PC-9 (cell line): ENCODE measurements around the gene GPD1L. TPM values are rescaled to one million over a fixed set of nuclear protein-coding genes. Genes with fewer than 3 reads are reported as not detected.
"Not testable (repeated sequence)": the region's sequence is repeated elsewhere in the genome, so short reads cannot be mapped to it uniquely, and the experiment has no call there.

ENCODE experiments used
- BruUV-seq: library from RNA; stranded (reverse); fragments of 400-500 nt; replicated peaks from 2 replicates; lab custom pipeline; 2021; lab: Mats Ljungman, UMichigan
- CTCF ChIA-PET: fragments of 300-600 bp; sonication (Branson Sonifier 250); formaldehyde crosslinking; loops from one replicate; lab custom pipeline; 2022; ENCODE audit warnings: antibody characterized with exemption; lab: Charles Lee
- POLR2A ChIA-PET: fragments of 300-600 bp; sonication (Branson Sonifier 250); formaldehyde crosslinking; loops from one replicate; lab custom pipeline; 2022; ENCODE audit warnings: antibody characterized with exemption; ENCODE audit not compliant: unreplicated experiment; lab: Charles Lee
- DNase-seq, 2 experiments: peaks; one replicate each; pipeline versions ENCODE4 v3.0.0 to v3.0.0-alpha.2; 2015 to 2022; ENCODE audit warnings: mixed read lengths in 1 of 2
- H2AFZ ChIP-seq: fragments of 200-600 bp; sonication (generic); 2 replicates; pipeline ENCODE4 v1.8.1; 2017; ENCODE audit warnings: antibody characterized with exemption
- H3F3A ChIP-seq: fragments of 200-600 bp; sonication (generic); 2 replicates; pipeline ENCODE4 v1.8.1; 2017; ENCODE audit warnings: antibody characterized with exemption, mild to moderate bottlenecking, low read depth; ENCODE audit not compliant: insufficient read depth
- H3K27ac ChIP-seq: fragments of 200-600 bp; sonication (generic); 2 replicates; pipeline ENCODE4 v1.6.1; 2016; ENCODE audit warnings: mixed run types
- H3K27me3 ChIP-seq: fragments of 200-600 bp; sonication (generic); 2 replicates; pipeline ENCODE4 v1.6.1; 2016; ENCODE audit warnings: low read depth, mixed run types; ENCODE audit not compliant: insufficient read depth
- H3K36me3 ChIP-seq: fragments of 200-600 bp; sonication (generic); 2 replicates; pipeline ENCODE4 v1.6.1; 2016; ENCODE audit warnings: low read depth, mixed run types
- H3K4me1 ChIP-seq: fragments of 200-600 bp; sonication (generic); replicated peaks from 2 replicates; pipeline ENCODE4 v1.6.1; 2016; ENCODE audit warnings: mixed run types; ENCODE audit not compliant: insufficient read depth
- H3K4me2 ChIP-seq: fragments of 200-600 bp; sonication (generic); 2 replicates; pipeline ENCODE4 v1.6.1; 2017; ENCODE audit warnings: mixed run types
- H3K4me3 ChIP-seq: fragments of 200-600 bp; sonication (generic); 2 replicates; pipeline ENCODE4 v1.6.1; 2016; ENCODE audit warnings: mixed run types
- H3K79me2 ChIP-seq: fragments of 200-600 bp; sonication (generic); 2 replicates; pipeline ENCODE4 v1.6.1; 2017; ENCODE audit warnings: low read depth, mixed run types
- H3K9me2 ChIP-seq: fragments of 200-600 bp; sonication (generic); 2 replicates; pipeline ENCODE4 v1.8.1; 2017; ENCODE audit warnings: mild to moderate bottlenecking; ENCODE audit not compliant: insufficient read depth
- H3K9me3 ChIP-seq: fragments of 200-600 bp; sonication (generic); 2 replicates; pipeline ENCODE4 v1.8.1; 2016; ENCODE audit warnings: low read depth; ENCODE audit not compliant: insufficient read depth
- H4K20me1 ChIP-seq: fragments of 200-600 bp; sonication (generic); 2 replicates; pipeline ENCODE4 v1.8.1; 2017; ENCODE audit not compliant: insufficient read depth
- CTCF ChIP-seq: fragments of 200-600 bp; sonication (generic); conservative IDR thresholded peaks from 2 replicates; pipeline ENCODE4 v1.6.1; 2017; ENCODE audit warnings: mixed run types, antibody characterized with exemption, mild to moderate bottlenecking, moderate library complexity
- EZH2 ChIP-seq: fragments of 200-600 bp; sonication (generic); IDR thresholded peaks from 2 replicates; pipeline ENCODE4 v1.8.0; 2017; ENCODE audit warnings: antibody characterized with exemption, low read depth
- intact Hi-C: fragments of 100-400 bp; cut with micrococcal nuclease; formaldehyde crosslinking; loops from one replicate; pipeline ENCODE4 v1.10.0; 2022; ENCODE audit not compliant: unreplicated experiment
- total RNA-seq: library from RNA; stranded (reverse); gene quantifications from 2 replicates; pipeline ENCODE4 v1.2.3, GENCODE V29; 2021

The GPD1L gene
- total RNA-seq, 1 experiment from 2014 or later, result 10.3 TPM

- no peak for DNase-seq
- Histone ChIP-seq H3K4me2 (no peak overlapping the region), H3K27me3 (no peaks in the 10 kb centered on the region), H3F3A (no peaks in the 10 kb centered on the region), H3K9me2 (no peaks in the 10 kb centered on the region), H3K36me3 (no peaks in the 10 kb centered on the region), H4K20me1 (no peaks in the 10 kb centered on the region), H3K4me1 (no peaks in the 10 kb centered on the region), H3K9me3 (no peaks in the 10 kb centered on the region), H2AFZ (no peak overlapping the region), H3K27ac (no peak overlapping the region), H3K4me3 (no peak overlapping the region), H3K79me2 (no peaks in the 10 kb centered on the region)
- ChIA-PET POLR2A (no interaction called here), CTCF (no interaction called here)
- no peak for TF ChIP-seq EZH2
- no peak for TF ChIP-seq CTCF
- BruUV-seq, result no TSS peak
- intact Hi-C loops, result no loop called here
Measured at GRCh38 chr3:32066686-32067085, 39.7 kb upstream of the GPD1L start.

- peaks cover 11% of the 10 kb centered on the region for H3F3A ChIP-seq
- CTCF ChIA-PET, POLR2A ChIA-PET: not testable (repeated sequence)
Measured at GRCh38 chr3:32074194-32074593, 32.2 kb upstream of the GPD1L start.

GRCh38 chr3:32076566-32076965 lies 29.9 kb upstream of the GPD1L start:
- H3K36me3 ChIP-seq, result no peaks in the 10 kb centered on the region
- no TSS peak for BruUV-seq
- peak in 1 of 2 experiments; percentile 42 for DNase-seq
- POLR2A ChIA-PET, result no interaction called here
- H3K4me1 ChIP-seq, result 0 out of 2 replicates have a peak, but pooled peaks cover 8% of the 10 kb centered on the region
- no peaks in the 10 kb centered on the region for H4K20me1 ChIP-seq
- no peak overlapping the region for H3K4me3 ChIP-seq
- no peaks in the 10 kb centered on the region for H3K9me2 ChIP-seq
- no peaks in the 10 kb centered on the region for H3K27me3 ChIP-seq
- H3K79me2 ChIP-seq, result no peaks in the 10 kb centered on the region
- H3K27ac ChIP-seq, result peak overlapping the region; percentile 58
- peaks cover 11% of the 10 kb centered on the region for H3F3A ChIP-seq
- H2AFZ ChIP-seq, result no peak overlapping the region
- CTCF ChIA-PET, result no interaction called here
- intact Hi-C loops, result no loop called here
- H3K4me2 ChIP-seq, result peak overlapping the region; percentile 25; the same call in 1 of the 2 replicates
- TF ChIP-seq CTCF (no peak), EZH2 (no peak)
- H3K9me3 ChIP-seq, result no peaks in the 10 kb centered on the region

More at GRCh38 chr3:32074194-32074593, 32.2 kb upstream of the GPD1L start:
- BruUV-seq, H3K27ac ChIP-seq, H3K9me3 ChIP-seq, H3K27me3 ChIP-seq, H4K20me1 ChIP-seq, H3K9me2 ChIP-seq, H3K4me2 ChIP-seq, H3K79me2 ChIP-seq, intact Hi-C loops, H3K4me1 ChIP-seq, H3K4me3 ChIP-seq, DNase-seq, H2AFZ ChIP-seq, H3K36me3 ChIP-seq: not testable (repeated sequence)
